ENCODE data around the gene IGF2BP2.

- TF ChIP-seq POLR2AphosphoS5 (IDR thresholded peaks at IDR 0.05) (no peak), POLR2A (IDR thresholded peaks at IDR 0.05) (no peak), EP300 (IDR thresholded peaks at IDR 0.05) (no peak)
These were observed 17.3 kb downstream of the IGF2BP2 start for GRCh38 chr3:185807445-185808068.

Measured in upper lobe of left lung (tissue), 4 donors.